Stimulated activated CD8-positive, alpha-beta memory T cell treated with anti-CD3 and anti-CD28 coated beads, Interleukin-4, amount 100 ng/mL, for 24 hours (primary cell): ENCODE measurements around the gene SYNE1.

Source experiments
- DNase-seq: peaks from one replicate; pipeline ENCODE4 v3.0.0-alpha.2; 2020; ENCODE audit warnings: low read depth

SYNE1 gene

DNA sequence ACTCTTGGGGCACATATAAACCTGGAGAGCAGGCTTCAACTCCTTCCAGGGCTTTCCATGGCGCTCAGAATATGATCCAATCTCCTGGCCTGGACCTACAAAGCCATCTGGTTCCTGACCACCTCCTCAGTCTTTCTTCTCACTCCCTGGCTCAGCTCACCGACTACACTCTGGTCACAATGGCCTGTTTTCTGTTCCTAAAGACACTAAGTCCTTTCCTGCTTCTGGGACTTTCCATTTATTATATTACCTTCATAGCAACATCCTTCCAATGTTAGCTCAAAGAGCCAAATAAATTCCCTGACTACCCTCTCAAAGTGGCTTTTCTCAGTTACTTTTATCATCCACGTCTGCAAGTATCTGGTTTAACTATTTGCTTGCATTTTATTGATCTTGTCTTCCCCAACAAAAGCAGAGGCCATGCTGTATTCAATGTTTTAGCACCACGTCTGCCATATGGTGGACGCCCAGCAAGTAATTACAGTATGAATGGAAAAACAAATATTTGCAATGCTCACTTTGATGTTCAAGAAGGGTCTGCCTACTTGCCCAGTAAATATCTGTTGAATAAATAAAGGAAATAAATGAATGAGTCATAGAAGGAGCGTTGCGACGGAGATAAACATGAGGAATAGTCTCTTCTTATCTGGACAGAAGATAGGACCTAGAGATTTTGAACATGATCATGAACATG lies 501.3 kb downstream of the SYNE1 start:
- DNase-seq = no peak

DNA sequence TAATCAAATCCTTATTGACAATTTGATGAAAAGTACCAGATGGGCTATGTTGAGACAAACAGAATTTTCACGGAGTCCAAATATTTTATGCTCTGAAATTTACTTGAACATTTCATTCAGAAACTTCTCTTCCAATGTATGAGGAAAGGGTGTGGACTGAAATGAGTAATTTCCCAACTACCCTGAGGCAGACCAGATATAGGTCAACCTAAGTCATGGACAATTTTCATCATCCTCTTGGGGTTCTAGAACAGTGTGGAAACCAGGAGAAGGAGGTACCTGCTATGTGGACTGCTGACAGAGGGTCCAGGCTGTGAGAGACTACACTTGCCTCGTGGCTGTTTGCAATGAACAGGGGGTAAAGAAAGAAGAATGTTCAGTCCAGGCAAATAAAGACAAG lies 506.7 kb downstream of the SYNE1 start:
- DNase-seq = no peak

DNA sequence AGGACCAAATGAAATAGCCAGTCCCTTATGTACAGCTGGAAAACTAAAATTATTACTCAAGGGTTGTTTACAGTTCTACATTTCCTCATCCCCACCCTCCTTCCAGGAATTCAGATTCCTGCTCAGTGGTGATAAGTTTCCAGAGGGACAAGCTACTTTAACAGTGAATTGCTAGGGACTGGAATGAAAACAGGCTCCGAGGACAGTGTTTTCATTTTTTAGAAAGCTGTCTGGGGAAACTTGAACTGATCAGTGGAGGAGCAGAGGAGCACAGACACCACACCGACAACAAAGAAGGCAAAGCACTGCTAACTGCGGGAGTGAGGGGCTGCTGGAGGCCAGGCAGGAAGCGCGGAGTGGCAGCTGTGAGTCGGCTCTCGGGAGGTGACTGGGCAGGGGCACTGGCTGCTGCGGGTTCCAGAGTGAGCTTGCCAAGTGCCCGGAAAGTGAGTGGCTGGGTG lies 507.4 kb downstream of the SYNE1 start:
- no peak for DNase-seq

GRCh38 chr6:152127432-152128165 lies 509.6 kb downstream of the SYNE1 start:
- DNase-seq = no peak

DNA sequence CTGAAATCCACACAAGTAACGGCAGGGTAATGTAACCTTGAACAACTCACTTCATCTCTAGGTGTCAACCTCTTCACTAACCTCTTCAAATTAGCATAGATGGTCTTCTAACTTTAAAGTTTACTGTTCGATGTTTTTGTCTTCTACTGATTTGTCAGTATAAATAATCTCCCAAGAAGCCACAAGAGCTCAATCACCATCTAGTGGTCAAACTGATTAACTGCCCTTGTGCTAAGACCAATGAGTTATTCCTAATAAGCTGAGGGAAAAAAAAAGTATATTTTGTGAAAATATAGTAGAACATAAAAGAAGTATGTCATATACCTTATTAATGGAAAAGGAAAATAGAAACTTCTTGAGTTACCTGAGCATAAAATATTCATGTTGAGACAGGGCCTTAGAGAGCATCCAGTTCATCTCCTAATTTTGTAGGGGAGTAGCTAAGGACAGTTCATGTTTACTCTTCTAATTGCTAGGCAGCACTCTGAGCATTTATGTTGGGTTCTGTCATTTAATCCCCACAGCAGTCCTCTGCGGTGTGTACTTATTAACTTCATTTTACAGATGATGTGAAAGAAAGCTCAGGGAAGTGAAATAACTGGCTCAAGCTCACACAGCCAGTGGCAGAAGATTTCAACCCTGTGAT lies 512.6 kb downstream of the SYNE1 start:
- DNase-seq = no peak

DNA sequence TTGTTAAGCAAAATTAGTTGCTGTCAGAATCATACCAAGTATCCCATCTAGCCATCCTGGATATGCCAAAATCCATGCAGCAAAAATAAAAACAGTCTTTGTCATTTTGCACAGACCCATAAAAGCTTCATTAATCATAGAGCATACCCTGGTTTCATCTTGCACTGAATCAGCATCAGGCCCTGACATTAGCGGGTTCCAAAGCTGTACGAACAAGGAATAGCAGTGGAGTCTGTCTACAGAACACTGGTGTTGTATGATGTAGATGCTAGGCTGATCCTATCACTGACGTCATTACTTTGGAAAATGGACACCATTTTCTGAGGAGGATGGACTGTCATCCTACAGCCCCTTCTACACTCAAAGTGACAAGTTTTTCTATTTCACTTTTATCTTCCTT lies 514.1 kb downstream of the SYNE1 start:
- no peak for DNase-seq

DNA sequence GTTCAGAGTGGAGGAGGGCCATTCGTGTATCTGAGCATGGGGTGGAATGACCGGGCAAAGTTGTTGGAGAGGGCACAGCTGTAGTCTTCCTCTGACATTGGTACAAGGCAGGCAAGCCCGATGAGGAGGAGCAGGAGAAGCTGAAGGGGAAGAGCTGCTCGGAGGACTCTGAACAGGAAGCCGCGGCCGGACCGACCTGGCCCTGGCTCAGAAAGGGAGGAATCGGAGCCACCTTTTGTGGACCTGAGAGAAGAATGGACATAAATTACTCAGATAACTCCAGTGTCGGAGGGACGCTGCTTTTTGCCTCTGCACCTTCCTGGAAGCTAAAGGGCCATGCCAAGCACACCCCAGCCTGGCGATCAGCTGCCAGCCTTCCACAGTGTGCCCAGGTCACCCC lies 514.7 kb downstream of the SYNE1 start:
- DNase-seq = no peak

DNA sequence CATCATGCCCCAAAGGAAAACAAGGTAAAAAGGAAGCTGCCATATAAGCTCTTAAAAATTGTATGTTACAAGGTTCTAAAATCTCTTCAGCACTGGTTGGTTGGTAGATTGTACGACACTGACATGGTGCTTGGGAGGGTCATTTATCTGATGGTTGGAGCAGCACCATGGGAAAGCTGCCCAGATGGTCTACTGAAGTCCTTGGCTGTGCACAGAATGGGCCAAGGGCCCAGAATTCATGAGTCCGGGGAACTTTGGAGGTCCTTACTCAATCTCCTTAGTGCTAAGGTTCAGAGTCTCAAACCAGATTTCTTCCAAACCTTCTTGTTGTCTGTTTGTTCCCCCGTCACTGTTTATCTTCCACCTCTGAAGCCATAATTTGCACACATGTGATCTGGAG lies 515.3 kb downstream of the SYNE1 start:
- no peak for DNase-seq

DNA sequence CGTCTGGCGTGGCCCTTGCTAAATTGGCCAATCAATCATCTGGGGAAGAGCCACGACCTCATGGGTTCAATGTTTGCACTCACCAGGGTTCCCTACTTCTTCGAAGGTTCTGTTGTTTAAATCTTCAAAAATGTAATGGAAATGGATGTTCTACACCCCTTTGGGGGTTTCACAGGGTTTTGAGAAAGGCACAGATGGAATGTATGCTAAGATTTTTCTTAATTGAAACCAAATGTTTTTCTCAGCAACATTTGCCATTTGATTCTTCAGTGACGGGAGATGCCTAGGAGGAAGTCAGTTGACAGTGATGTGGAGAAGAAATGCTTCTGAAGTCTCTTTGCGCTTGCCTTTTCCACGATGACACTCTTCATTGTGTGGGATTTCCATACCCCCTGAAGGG lies 517.3 kb downstream of the SYNE1 start:
- no peak for DNase-seq

DNA sequence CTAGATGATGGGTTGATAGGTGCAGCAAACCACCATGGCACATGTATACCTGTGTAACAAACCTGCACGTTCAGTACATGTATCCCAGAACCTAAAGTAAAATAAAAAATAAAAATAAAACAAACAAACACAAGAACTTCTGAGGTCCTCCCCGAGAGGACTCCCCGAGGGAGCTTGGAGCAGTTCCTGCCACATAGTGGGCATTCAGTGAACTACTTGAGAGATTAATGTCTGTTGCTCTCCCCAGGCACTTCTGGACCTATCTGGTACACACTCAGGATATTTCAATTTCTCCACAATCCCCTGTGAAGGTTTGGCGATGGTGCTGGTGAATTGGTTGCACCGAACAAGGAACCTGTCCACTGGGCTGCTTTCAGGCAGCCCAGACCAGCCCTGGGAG lies 518.5 kb downstream of the SYNE1 start:
- no peak for DNase-seq

DNA sequence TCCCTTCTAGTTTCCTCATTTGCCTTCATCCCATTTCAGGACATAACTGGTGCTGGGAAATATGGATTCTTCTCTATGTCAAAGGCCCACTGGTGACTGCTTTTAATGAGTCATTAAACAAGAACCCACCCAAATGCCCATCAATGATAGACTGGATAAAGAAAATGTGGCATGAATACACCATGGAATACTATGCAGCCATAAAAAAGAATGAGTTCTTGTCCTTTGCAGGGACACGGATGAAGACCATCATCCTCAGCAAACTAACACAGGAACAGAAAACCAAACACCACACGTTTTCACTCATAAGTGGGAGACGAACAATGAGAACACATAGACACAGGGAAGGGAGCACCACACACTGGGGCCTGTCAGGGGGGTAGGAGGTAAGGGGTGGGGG lies 518.9 kb downstream of the SYNE1 start:
- no peak for DNase-seq

DNA sequence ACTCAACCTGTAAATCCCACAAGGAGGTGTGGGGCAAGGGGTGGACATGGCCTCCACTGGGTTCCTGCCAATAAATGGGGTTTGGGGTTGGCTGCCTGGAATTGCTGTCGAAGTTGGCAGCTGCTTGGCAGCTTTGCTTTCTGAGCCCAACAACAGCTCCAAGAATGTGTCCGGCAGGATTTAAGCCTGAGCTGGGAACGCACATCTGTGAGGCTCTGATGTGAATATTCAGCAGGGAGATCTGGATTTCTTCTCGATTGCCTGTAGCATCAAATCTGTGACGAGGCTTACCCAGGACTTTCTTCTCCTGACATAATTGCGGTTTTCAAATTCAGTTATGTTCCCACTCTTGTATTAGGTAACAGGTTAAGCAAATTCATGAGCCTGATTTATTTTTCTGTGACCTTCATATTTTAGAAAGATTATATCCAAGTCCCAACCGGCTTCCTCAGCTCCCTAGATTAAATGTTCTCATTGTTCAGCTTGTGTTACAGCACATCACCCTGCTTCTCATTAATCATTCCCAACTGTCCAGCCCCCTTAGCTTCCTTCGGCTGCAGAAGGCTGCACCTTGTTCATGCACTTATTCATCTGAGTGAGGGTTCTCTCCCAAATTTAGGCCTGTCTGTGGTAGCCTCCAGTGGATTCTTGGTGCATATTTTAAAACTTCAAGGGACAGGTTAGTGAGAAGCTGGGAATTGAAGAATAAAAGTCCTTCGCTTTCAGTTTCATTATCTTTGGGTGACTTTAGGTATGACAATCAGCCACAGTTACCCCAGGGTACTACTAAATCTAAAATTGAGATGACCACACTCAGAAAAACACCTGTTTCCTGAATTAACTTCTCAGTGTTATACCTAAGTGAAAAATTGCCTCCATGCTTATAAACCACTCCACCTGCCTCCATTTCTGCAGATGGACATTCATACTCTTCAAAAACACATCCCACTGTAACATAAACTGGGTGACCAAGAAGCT lies 519.7 kb downstream of the SYNE1 start:
- DNase-seq = no peak

DNA sequence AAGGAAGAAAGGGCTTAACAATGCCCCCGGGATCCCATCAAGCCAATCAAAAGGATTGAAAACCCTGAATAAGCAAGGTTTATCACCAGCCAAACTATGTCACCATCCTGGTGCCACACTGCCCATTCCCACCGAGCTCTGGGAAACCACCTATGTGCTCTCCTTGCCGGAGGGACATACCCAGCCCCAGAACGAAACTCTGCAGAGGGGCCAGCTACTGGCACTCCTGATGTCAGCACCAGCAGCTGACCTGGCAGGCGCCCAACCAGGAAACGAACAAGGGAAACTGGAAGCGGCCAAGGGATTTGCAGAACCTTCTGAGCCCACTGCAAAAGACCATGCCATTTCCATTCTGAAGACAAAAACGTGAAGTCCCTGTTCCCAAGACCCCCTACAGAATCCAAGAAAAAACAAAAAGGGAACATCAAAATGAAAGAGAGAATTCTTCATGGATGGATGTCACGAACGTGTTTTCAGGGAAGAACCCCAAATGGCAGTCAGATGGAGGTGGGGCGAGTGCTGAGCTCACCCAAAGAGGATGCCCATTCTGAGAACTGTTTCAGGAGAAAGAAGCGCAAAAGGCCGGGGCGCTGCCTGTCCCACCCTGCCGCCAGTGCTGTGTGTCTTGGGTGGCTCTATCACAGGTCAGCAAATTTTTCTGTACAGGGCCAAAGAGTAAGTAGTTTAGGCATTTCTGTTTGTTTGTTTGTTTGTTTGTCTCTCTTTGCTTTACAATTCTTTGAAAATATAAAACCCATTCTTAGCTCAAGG lies 524.5 kb downstream of the SYNE1 start:
- DNase-seq = no peak

GRCh38 chr6:152110886-152111820 lies 526.0 kb downstream of the SYNE1 start:
- no peak for DNase-seq

DNA sequence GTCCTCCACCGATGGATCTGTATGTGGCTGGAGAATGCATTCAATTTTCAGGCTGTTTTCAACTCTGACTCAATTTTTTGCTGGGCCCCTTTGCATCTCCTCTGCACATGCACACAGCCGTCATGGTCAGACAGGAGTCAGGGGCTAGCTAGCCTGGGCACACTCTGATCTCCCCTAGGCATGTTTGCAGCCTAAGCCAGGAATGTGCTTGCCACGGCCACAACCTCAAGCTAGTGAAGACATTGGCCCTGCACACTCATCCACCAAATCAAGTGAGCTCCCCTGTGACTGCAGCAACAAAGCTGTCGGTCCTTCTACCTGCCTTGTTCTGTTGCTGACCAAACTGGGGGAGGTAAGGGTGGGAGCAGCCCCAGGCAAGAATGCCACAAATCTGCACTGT lies 529.2 kb downstream of the SYNE1 start:
- no peak for DNase-seq

- DNase-seq = no peak
Measured at GRCh38 chr6:152100183-152100618, 537.0 kb downstream of the SYNE1 start.

DNA sequence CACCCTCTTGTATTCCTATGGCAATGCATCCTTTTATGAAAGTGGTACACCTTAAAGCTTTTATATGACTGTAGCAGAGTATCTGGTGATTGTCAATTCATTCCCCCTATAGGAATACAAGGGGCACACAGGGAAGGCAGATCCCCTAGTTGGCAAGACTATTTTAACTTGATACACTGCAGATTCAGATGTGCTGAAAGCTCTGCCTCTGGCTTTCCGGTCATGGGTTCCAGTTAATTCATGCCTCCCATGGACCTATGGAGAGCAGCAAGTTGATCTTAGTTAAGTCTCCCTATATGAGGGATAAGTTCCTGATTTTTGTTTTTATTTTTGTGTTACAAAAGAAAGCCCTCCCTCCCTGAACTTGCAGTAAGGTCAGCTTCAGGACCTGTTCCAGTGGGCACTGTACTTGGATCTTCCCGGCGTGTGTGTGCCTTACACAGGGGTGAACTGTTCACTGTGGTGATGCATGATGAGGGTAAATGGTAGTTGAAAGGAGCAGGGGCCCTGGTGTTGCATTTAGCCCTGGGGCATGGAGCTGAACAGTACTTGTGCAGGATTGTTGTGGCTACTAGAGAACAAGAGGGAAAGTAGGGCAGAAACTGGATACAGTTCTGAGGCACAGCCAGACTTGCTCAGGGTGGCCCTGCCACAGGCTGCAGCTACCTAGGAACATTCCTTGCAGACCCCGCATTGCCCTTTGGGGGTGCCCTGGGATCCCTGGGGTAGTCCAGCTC lies 537.5 kb downstream of the SYNE1 start:
- no peak for DNase-seq

GRCh38 chr6:152098683-152099082 lies 538.5 kb downstream of the SYNE1 start:
- DNase-seq = no peak

GRCh38 chr6:152096863-152097496 lies 540.2 kb downstream of the SYNE1 start:
- DNase-seq = no peak
